GM20000 (cell line): Measurements from ENCODE around the gene MMP21.

Experiments used
- DNase-seq: peaks from one replicate; pipeline ENCODE4 v3.0.0; 2012; ENCODE audit warnings: low spot score
- CTCF ChIP-seq: IDR thresholded peaks from 2 replicates; pipeline ENCODE4 v1.5.1; 2012; ENCODE audit warnings: mild to moderate bottlenecking, control low read depth; ENCODE audit errors: extremely low read depth, missing control alignments

The MMP21 gene

GRCh38 chr10:125816548-125816947, 40.9 kb upstream of the MMP21 start:
- TF ChIP-seq CTCF, result no peak
- no peak for DNase-seq

DNA sequence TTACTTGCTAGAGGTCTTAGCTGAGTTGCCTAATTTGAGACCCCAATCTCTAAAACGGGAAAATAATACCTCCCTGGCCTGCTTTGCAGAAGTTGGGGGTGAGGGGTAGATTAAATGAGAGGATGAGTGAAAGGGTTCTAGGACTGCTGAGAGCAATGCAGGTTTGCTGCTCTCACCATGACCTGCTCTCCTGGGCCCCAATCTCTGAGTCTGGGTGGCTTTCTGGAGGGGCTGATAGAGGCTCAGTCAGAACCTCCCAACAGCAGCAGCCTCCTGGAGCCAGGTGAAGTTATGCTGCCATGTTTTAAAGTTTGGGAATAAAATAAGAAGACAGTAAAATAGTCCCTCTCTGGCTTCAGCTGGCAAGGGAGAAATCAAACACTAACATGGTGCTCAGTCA, 40.1 kb upstream of the MMP21 start:
- no peak for DNase-seq
- TF ChIP-seq CTCF, result no peak

- no peak for DNase-seq
- no peak for TF ChIP-seq CTCF
Measured at GRCh38 chr10:125812128-125812750, 36.6 kb upstream of the MMP21 start.

GRCh38 chr10:125811251-125811650, 35.6 kb upstream of the MMP21 start:
- no peak for DNase-seq
- no peak for TF ChIP-seq CTCF

DNA sequence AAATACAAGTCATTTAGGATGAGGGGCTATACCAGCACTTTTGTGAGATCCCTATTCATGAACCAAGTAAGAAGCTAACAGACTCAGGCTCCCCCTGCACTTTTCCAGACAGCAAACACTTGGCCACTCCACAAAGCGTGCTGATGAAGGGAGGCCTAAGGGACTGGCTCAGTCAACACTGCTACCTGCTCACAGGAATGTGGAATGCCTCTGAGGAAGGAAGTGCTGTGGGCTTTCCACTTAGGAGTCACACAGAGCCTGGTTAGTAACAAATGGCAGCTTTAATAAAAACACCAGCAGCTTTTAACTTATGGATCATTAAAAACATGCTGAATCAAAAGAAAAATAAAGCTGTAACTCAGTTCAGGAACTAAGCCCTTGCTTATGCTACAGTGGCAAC, 32.4 kb upstream of the MMP21 start:
- DNase-seq, result no peak
- TF ChIP-seq CTCF, result no peak

GRCh38 chr10:125802739-125803138, 27.1 kb upstream of the MMP21 start:
- no peak for DNase-seq
- no peak for TF ChIP-seq CTCF

DNA sequence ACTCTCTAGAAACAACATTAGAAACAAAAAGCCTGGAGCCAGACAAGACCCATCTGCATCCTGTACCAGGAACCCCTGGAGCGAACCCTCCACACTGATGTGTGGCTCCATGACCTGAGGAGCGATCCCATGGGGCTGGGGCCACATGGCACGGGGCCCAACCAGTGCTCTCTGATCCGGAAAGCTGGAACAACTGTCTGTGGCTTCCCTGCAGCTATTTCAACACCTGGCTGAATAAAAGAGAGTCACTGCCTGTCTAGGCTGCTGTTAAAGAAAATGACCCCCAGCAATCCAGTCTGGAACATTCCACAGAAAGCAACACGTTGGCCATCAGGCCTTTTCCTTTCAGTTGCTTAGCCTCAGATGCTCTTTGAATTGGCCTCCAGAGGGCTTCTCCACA, 26.5 kb upstream of the MMP21 start:
- no peak for TF ChIP-seq CTCF
- DNase-seq, result no peak

GRCh38 chr10:125801574-125801973, 26.0 kb upstream of the MMP21 start:
- TF ChIP-seq CTCF, result no peak
- no peak for DNase-seq
